GM18868 (cell line): ENCODE data around the gene AMOTL1.
"Not testable (repeated sequence)": the region's sequence is repeated elsewhere in the genome, so short reads cannot be mapped to it uniquely, and the experiment has no call there.

ENCODE experiments used
- ATAC-seq: cut with Tn5 transposase; IDR thresholded peaks from one replicate; pipeline ENCODE4 v1.9.1; 2021; ENCODE audit warnings: mild to moderate bottlenecking, moderate library complexity; ENCODE audit not compliant: unreplicated experiment

Gene AMOTL1

GRCh38 chr11:94913718-94914394 is 145.7 kb downstream of the AMOTL1 start:
- not testable (repeated sequence) for ATAC-seq

GRCh38 chr11:94920311-94920710 is 152.2 kb downstream of the AMOTL1 start:
- ATAC-seq, result no peak

GRCh38 chr11:94922321-94923003 is 154.3 kb downstream of the AMOTL1 start:
- ATAC-seq, result peak; percentile 35

- no peak for ATAC-seq
Observed at GRCh38 chr11:94923004-94923334, 154.8 kb downstream of the AMOTL1 start.

GRCh38 chr11:94924171-94924572 is 156.0 kb downstream of the AMOTL1 start:
- ATAC-seq, result no peak

GRCh38 chr11:94924612-94925011 is 156.5 kb downstream of the AMOTL1 start:
- ATAC-seq, result no peak

GRCh38 chr11:94925422-94926270 is 157.5 kb downstream of the AMOTL1 start:
- ATAC-seq, result no peak

GRCh38 chr11:94926271-94926625 is 158.1 kb downstream of the AMOTL1 start:
- ATAC-seq, result no peak
